ENCODE measurements around the gene ZBED2.

DNA sequence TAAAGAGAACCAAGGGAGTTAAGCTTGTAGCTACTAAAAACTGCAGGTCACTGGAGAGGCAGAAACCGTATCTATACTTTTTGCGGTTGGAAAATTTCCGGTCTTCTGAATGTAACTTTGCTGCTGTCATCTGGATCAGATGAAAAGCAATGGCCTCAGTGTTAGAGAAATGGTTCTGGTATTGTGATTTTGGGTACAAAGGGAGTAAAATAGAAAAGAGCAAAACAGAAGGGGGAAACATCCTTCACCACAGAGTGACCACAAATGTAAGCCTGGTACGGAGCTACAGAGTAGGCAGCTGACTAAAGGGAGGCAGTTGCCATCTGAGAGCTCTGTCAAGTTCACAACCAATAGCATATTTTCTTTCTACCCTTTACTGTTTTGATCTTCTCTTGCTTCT is 47.5 kb downstream of the ZBED2 start:
- TF ChIP-seq POLR2AphosphoS5 (IDR thresholded peaks at IDR 0.05): no peak
- TF ChIP-seq CTCF (IDR thresholded peaks at IDR 0.05): no peak
